ENCODE data around the gene GLI2.

Gene GLI2

DNA sequence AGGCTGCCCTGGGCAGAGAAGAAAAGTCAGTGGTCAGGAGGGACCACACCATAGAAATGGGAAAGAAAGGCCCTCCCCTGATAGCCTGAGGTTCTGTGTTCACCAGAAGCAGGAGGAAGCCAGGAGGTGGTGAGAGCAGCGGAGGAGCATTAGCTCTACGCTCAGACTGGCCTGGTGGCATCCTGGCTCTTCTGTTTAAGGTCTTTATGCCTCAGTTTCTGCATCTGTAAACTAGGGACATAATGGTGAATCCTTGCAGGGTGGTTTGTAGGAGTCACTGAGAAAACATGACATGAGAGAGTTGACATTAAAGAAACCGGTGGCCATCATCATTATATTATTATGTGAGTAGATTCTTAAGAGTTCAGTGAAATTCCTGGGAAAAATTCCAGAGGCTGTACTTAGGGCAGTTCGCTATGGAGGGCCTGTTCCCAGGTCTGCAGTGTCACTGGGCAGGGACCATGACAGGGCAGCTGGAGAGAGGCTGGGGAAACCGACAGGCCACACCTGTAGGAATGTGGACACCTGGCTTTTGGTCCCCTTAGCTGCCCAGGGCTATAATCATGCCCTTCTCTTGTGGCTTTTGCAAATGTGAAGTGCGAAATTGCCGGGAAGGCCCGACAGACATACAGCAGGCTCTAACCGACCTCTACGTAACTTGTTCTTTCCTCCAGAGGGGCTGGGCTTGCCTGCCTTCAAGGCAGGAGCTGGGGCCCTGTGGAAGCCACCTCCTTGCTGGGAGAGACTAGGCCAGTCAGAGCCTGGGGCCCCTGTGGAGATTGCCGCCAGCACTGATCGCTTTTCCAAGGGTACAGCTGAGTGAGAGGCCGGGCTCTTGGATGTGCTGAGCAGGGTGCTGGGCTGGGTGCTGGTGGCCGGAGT lies 31.0 kb downstream of the GLI2 start:
- H3K4me1 ChIP-seq (ENCODE audit: insufficient read depth, low read length, poor library complexity, severe bottlenecking) = no peaks in the 10 kb centered on the region
- no peaks in the 10 kb centered on the region for H4K20me1 ChIP-seq (ENCODE audit: insufficient read depth, low read length, poor library complexity, severe bottlenecking)
- no peak overlapping the region for H3K4me3 ChIP-seq (ENCODE audit: low read length, poor library complexity, severe bottlenecking)
- no peaks in the 10 kb centered on the region for H3K27me3 ChIP-seq (ENCODE audit: insufficient read depth, low read length, poor library complexity, severe bottlenecking)
- TF ChIP-seq, protein P1, sequence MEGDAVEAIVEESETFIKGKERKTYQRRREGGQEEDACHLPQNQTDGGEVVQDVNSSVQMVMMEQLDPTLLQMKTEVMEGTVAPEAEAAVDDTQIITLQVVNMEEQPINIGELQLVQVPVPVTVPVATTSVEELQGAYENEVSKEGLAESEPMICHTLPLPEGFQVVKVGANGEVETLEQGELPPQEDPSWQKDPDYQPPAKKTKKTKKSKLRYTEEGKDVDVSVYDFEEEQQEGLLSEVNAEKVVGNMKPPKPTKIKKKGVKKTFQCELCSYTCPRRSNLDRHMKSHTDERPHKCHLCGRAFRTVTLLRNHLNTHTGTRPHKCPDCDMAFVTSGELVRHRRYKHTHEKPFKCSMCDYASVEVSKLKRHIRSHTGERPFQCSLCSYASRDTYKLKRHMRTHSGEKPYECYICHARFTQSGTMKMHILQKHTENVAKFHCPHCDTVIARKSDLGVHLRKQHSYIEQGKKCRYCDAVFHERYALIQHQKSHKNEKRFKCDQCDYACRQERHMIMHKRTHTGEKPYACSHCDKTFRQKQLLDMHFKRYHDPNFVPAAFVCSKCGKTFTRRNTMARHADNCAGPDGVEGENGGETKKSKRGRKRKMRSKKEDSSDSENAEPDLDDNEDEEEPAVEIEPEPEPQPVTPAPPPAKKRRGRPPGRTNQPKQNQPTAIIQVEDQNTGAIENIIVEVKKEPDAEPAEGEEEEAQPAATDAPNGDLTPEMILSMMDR (conservative IDR thresholded peaks at IDR 0.05; ENCODE audit: low read length) = no peak
- no peak for TF ChIP-seq EZH2phosphoT487 (IDR thresholded peaks at IDR 0.05; ENCODE audit: borderline replicate concordance)
- no peak overlapping the region for H3K9ac ChIP-seq (ENCODE audit: low read depth, low read length, poor library complexity, severe bottlenecking)
- H3F3A ChIP-seq (ENCODE audit: low read depth) = no peaks in the 10 kb centered on the region
- H3K9me3 ChIP-seq (ENCODE audit: insufficient read depth, low read depth, low read length) = no peaks in the 10 kb centered on the region
- H3K36me3 ChIP-seq (ENCODE audit: insufficient read depth, low read length) = no peaks in the 10 kb centered on the region
- H3K9me2 ChIP-seq (replicated peaks; ENCODE audit: low read depth, low read length) = no peaks in the 10 kb centered on the region
- H3K4me2 ChIP-seq (ENCODE audit: low read depth, low read length, poor library complexity, severe bottlenecking) = no peak overlapping the region
- no peak overlapping the region for H2AFZ ChIP-seq (ENCODE audit: low read length)
- H3K79me2 ChIP-seq (ENCODE audit: insufficient read depth, low read length) = no peaks in the 10 kb centered on the region

- Histone ChIP-seq H3K9me2 (replicated peaks; ENCODE audit: low read depth, low read length) (no peaks in the 10 kb centered on the region), H3K27me3 (ENCODE audit: insufficient read depth, low read length, poor library complexity, severe bottlenecking) (no peaks in the 10 kb centered on the region), H3K9me3 (ENCODE audit: insufficient read depth, low read depth, low read length) (no peaks in the 10 kb centered on the region), H4K20me1 (ENCODE audit: insufficient read depth, low read length, poor library complexity, severe bottlenecking) (no peaks in the 10 kb centered on the region), H3K4me2 (ENCODE audit: low read depth, low read length, poor library complexity, severe bottlenecking) (no peak overlapping the region), H3K36me3 (ENCODE audit: insufficient read depth, low read length) (no peaks in the 10 kb centered on the region), H3K4me3 (ENCODE audit: low read length, poor library complexity, severe bottlenecking) (no peak overlapping the region), H3K79me2 (ENCODE audit: insufficient read depth, low read length) (no peaks in the 10 kb centered on the region), H3F3A (ENCODE audit: low read depth) (no peaks in the 10 kb centered on the region), H3K9ac (ENCODE audit: low read depth, low read length, poor library complexity, severe bottlenecking) (no peak overlapping the region), H2AFZ (ENCODE audit: low read length) (no peak overlapping the region), H3K4me1 (ENCODE audit: insufficient read depth, low read length, poor library complexity, severe bottlenecking) (no peaks in the 10 kb centered on the region)
- TF ChIP-seq, protein P1 (conservative IDR thresholded peaks at IDR 0.05; ENCODE audit: low read length) = no peak
- no peak for TF ChIP-seq EZH2phosphoT487 (IDR thresholded peaks at IDR 0.05; ENCODE audit: borderline replicate concordance)
Observed at GRCh38 chr2:120767486-120768005, 31.9 kb downstream of the GLI2 start.

GRCh38 chr2:120768112-120769048 lies 32.7 kb downstream of the GLI2 start:
- H3K9me3 ChIP-seq (ENCODE audit: insufficient read depth, low read depth, low read length) = no peaks in the 10 kb centered on the region
- no peak overlapping the region for H2AFZ ChIP-seq (ENCODE audit: low read length)
- no peak overlapping the region for H3K4me3 ChIP-seq (ENCODE audit: low read length, poor library complexity, severe bottlenecking)
- H4K20me1 ChIP-seq (ENCODE audit: insufficient read depth, low read length, poor library complexity, severe bottlenecking) = no peaks in the 10 kb centered on the region
- no peak overlapping the region for H3K4me2 ChIP-seq (ENCODE audit: low read depth, low read length, poor library complexity, severe bottlenecking)
- H3K9ac ChIP-seq (ENCODE audit: low read depth, low read length, poor library complexity, severe bottlenecking) = no peak overlapping the region
- no peaks in the 10 kb centered on the region for H3K27me3 ChIP-seq (ENCODE audit: insufficient read depth, low read length, poor library complexity, severe bottlenecking)
- no peaks in the 10 kb centered on the region for H3K4me1 ChIP-seq (ENCODE audit: insufficient read depth, low read length, poor library complexity, severe bottlenecking)
- TF ChIP-seq, protein P1 (conservative IDR thresholded peaks at IDR 0.05; ENCODE audit: low read length) = no peak
- no peak for TF ChIP-seq EZH2phosphoT487 (IDR thresholded peaks at IDR 0.05; ENCODE audit: borderline replicate concordance)
- H3F3A ChIP-seq (ENCODE audit: low read depth) = no peaks in the 10 kb centered on the region
- no peaks in the 10 kb centered on the region for H3K79me2 ChIP-seq (ENCODE audit: insufficient read depth, low read length)
- no peaks in the 10 kb centered on the region for H3K36me3 ChIP-seq (ENCODE audit: insufficient read depth, low read length)
- H3K9me2 ChIP-seq (replicated peaks; ENCODE audit: low read depth, low read length) = no peaks in the 10 kb centered on the region

All from Loucy (cell line).